Testis (tissue), 2 donors: ENCODE measurements around the gene KCNH6.

Experiments
- CTCF ChIP-seq, 3 experiments: fragments of 450-650 bp in 2 of 3; fragments of 200-600 bp in 1 of 3; sonication (generic) in 1 of 3; IDR thresholded peaks; one replicate each; pipeline ENCODE4 v1.5.1; 2016 to 2019; ENCODE audit warnings: antibody characterized with exemption in 3 of 3, mild to moderate bottlenecking in 2 of 3, moderate library complexity in 1 of 3
- POLR2A ChIP-seq: fragments of 450-650 bp; IDR thresholded peaks from one replicate; pipeline ENCODE4 v1.6.1; 2017; ENCODE audit warnings: antibody characterized with exemption, mild to moderate bottlenecking, moderate library complexity

- TF ChIP-seq POLR2A (no peak), CTCF (IDR thresholded peaks at IDR 0.05) (no peak)
These were observed 31.1 kb upstream of the KCNH6 start for GRCh38 chr17:63491977-63492618.
